Measurements from ENCODE around the gene SLC9A2.

The SLC9A2 gene

GRCh38 chr2:102619414-102620319, at the start of gene SLC9A2:
TSS of gene SLC9A2 (plus strand) at chr2:102619553. CDS start at chr2:102619849, 296 bp downstream.
- H3K9me3 ChIP-seq (ENCODE audit: control insufficient read depth, low read length): no peaks in the 10 kb centered on the region
- no peaks in the 10 kb centered on the region for H3K36me3 ChIP-seq (ENCODE audit: control insufficient read depth, insufficient read depth, low read length)
- H3K4me1 ChIP-seq (ENCODE audit: control insufficient read depth, insufficient read depth, low read length): peaks cover 21% of the 10 kb centered on the region
- peaks cover 9% of the 10 kb centered on the region for H3K27me3 ChIP-seq (ENCODE audit: control insufficient read depth, insufficient read depth, low read length)
- H3K9ac ChIP-seq (ENCODE audit: low read length): peak within 1 kb of the TSS; percentile 64
- H3K4me3 ChIP-seq (ENCODE audit: low read length): peak within 1 kb of the TSS; percentile 66

- H3K27me3 ChIP-seq (ENCODE audit: control insufficient read depth, insufficient read depth, low read length): no peaks in the 10 kb centered on the region
- no peaks in the 10 kb centered on the region for H3K36me3 ChIP-seq (ENCODE audit: control insufficient read depth, insufficient read depth, low read length)
- H3K9ac ChIP-seq (ENCODE audit: low read length): no peak overlapping the region
- no peaks in the 10 kb centered on the region for H3K9me3 ChIP-seq (ENCODE audit: control insufficient read depth, low read length)
- H3K4me1 ChIP-seq (ENCODE audit: control insufficient read depth, insufficient read depth, low read length): peaks cover 6% of the 10 kb centered on the region
- no peak overlapping the region for H3K4me3 ChIP-seq (ENCODE audit: low read length)
Measured at GRCh38 chr2:102575888-102576287, 43.5 kb upstream of the SLC9A2 start.

- H3K36me3 ChIP-seq (ENCODE audit: control insufficient read depth, insufficient read depth, low read length): no peaks in the 10 kb centered on the region
- H3K4me3 ChIP-seq (ENCODE audit: low read length): no peak overlapping the region
- H3K27me3 ChIP-seq (ENCODE audit: control insufficient read depth, insufficient read depth, low read length): no peaks in the 10 kb centered on the region
- H3K9me3 ChIP-seq (ENCODE audit: control insufficient read depth, low read length): no peaks in the 10 kb centered on the region
- no peak overlapping the region for H3K9ac ChIP-seq (ENCODE audit: low read length)
- H3K4me1 ChIP-seq (ENCODE audit: control insufficient read depth, insufficient read depth, low read length): peaks cover 14% of the 10 kb centered on the region
Measured at GRCh38 chr2:102578376-102578775, 41.0 kb upstream of the SLC9A2 start.

GRCh38 chr2:102581911-102582310, 37.4 kb upstream of the SLC9A2 start:
- Histone ChIP-seq H3K27me3 (ENCODE audit: control insufficient read depth, insufficient read depth, low read length) (no peaks in the 10 kb centered on the region), H3K9me3 (ENCODE audit: control insufficient read depth, low read length) (no peaks in the 10 kb centered on the region), H3K9ac (ENCODE audit: low read length) (no peak overlapping the region), H3K36me3 (ENCODE audit: control insufficient read depth, insufficient read depth, low read length) (no peaks in the 10 kb centered on the region), H3K4me1 (ENCODE audit: control insufficient read depth, insufficient read depth, low read length) (peaks cover 30% of the 10 kb centered on the region), H3K4me3 (ENCODE audit: low read length) (no peak overlapping the region)

GRCh38 chr2:102582845-102583244, 36.5 kb upstream of the SLC9A2 start:
- peaks cover 31% of the 10 kb centered on the region for H3K4me1 ChIP-seq (ENCODE audit: control insufficient read depth, insufficient read depth, low read length)
- H3K9me3 ChIP-seq (ENCODE audit: control insufficient read depth, low read length): no peaks in the 10 kb centered on the region
- no peak overlapping the region for H3K9ac ChIP-seq (ENCODE audit: low read length)
- no peaks in the 10 kb centered on the region for H3K36me3 ChIP-seq (ENCODE audit: control insufficient read depth, insufficient read depth, low read length)
- no peak overlapping the region for H3K4me3 ChIP-seq (ENCODE audit: low read length)
- no peaks in the 10 kb centered on the region for H3K27me3 ChIP-seq (ENCODE audit: control insufficient read depth, insufficient read depth, low read length)

- no peaks in the 10 kb centered on the region for H3K27me3 ChIP-seq (ENCODE audit: control insufficient read depth, insufficient read depth, low read length)
- peaks cover 42% of the 10 kb centered on the region for H3K4me1 ChIP-seq (ENCODE audit: control insufficient read depth, insufficient read depth, low read length)
- H3K9me3 ChIP-seq (ENCODE audit: control insufficient read depth, low read length): no peaks in the 10 kb centered on the region
- no peak overlapping the region for H3K9ac ChIP-seq (ENCODE audit: low read length)
- H3K4me3 ChIP-seq (ENCODE audit: low read length): no peak overlapping the region
- no peaks in the 10 kb centered on the region for H3K36me3 ChIP-seq (ENCODE audit: control insufficient read depth, insufficient read depth, low read length)
Measured at GRCh38 chr2:102585847-102586404, 33.4 kb upstream of the SLC9A2 start.

- Histone ChIP-seq H3K4me1 (ENCODE audit: control insufficient read depth, insufficient read depth, low read length) (peaks cover 51% of the 10 kb centered on the region), H3K9ac (ENCODE audit: low read length) (peak overlapping the region; percentile 15), H3K36me3 (ENCODE audit: control insufficient read depth, insufficient read depth, low read length) (no peaks in the 10 kb centered on the region), H3K4me3 (ENCODE audit: low read length) (no peak overlapping the region), H3K9me3 (ENCODE audit: control insufficient read depth, low read length) (no peaks in the 10 kb centered on the region), H3K27me3 (ENCODE audit: control insufficient read depth, insufficient read depth, low read length) (no peaks in the 10 kb centered on the region)
Measured at GRCh38 chr2:102588213-102588939, 31.0 kb upstream of the SLC9A2 start.

GRCh38 chr2:102589444-102589843, 29.9 kb upstream of the SLC9A2 start:
- Histone ChIP-seq H3K4me3 (ENCODE audit: low read length) (no peak overlapping the region), H3K9me3 (ENCODE audit: control insufficient read depth, low read length) (no peaks in the 10 kb centered on the region), H3K36me3 (ENCODE audit: control insufficient read depth, insufficient read depth, low read length) (no peaks in the 10 kb centered on the region), H3K4me1 (ENCODE audit: control insufficient read depth, insufficient read depth, low read length) (peaks cover 49% of the 10 kb centered on the region), H3K27me3 (ENCODE audit: control insufficient read depth, insufficient read depth, low read length) (no peaks in the 10 kb centered on the region), H3K9ac (ENCODE audit: low read length) (no peak overlapping the region)

GRCh38 chr2:102591491-102592045, 27.8 kb upstream of the SLC9A2 start:
- Histone ChIP-seq H3K9ac (ENCODE audit: low read length) (no peak overlapping the region), H3K4me1 (ENCODE audit: control insufficient read depth, insufficient read depth, low read length) (peaks cover 41% of the 10 kb centered on the region), H3K36me3 (ENCODE audit: control insufficient read depth, insufficient read depth, low read length) (no peaks in the 10 kb centered on the region), H3K27me3 (ENCODE audit: control insufficient read depth, insufficient read depth, low read length) (no peaks in the 10 kb centered on the region), H3K4me3 (ENCODE audit: low read length) (no peak overlapping the region), H3K9me3 (ENCODE audit: control insufficient read depth, low read length) (no peaks in the 10 kb centered on the region)

GRCh38 chr2:102592601-102593000, 26.8 kb upstream of the SLC9A2 start:
- H3K9ac ChIP-seq (ENCODE audit: low read length): no peak overlapping the region
- no peak overlapping the region for H3K4me3 ChIP-seq (ENCODE audit: low read length)
- peaks cover 36% of the 10 kb centered on the region for H3K4me1 ChIP-seq (ENCODE audit: control insufficient read depth, insufficient read depth, low read length)

GRCh38 chr2:102593516-102593915, 25.8 kb upstream of the SLC9A2 start:
- Histone ChIP-seq H3K27me3 (ENCODE audit: control insufficient read depth, insufficient read depth, low read length) (no peaks in the 10 kb centered on the region), H3K9ac (ENCODE audit: low read length) (no peak overlapping the region), H3K9me3 (ENCODE audit: control insufficient read depth, low read length) (no peaks in the 10 kb centered on the region), H3K4me1 (ENCODE audit: control insufficient read depth, insufficient read depth, low read length) (peaks cover 30% of the 10 kb centered on the region), H3K36me3 (ENCODE audit: control insufficient read depth, insufficient read depth, low read length) (no peaks in the 10 kb centered on the region), H3K4me3 (ENCODE audit: low read length) (no peak overlapping the region)

More at GRCh38 chr2:102592601-102593000, 26.8 kb upstream of the SLC9A2 start:
- Histone ChIP-seq H3K27me3 (ENCODE audit: control insufficient read depth, insufficient read depth, low read length) (no peaks in the 10 kb centered on the region), H3K36me3 (ENCODE audit: control insufficient read depth, insufficient read depth, low read length) (no peaks in the 10 kb centered on the region), H3K9me3 (ENCODE audit: control insufficient read depth, low read length) (no peaks in the 10 kb centered on the region)
